Activated T-cell treated with anti-CD3 and anti-CD28 coated beads, Interleukin-2, amount 50 U/mL, for 72 hours (primary cell): ENCODE results near the gene GRM2. TPM values are rescaled to one million over a fixed set of nuclear protein-coding genes. Genes with fewer than 3 reads are reported as not detected.
A peak's percentile ranks its signal among the peaks of the same experiment; 100 is the strongest.
"Not testable (repeated sequence)": the region's sequence is repeated elsewhere in the genome, so short reads cannot be mapped to it uniquely, and the experiment has no call there.

Experiments used
- ATAC-seq, 2 donors: fragments of 150-1000 bp; cut with Tn5 transposase; replicated peaks in 1 of 2; 2 replicates each; pipeline ENCODE4 v1.10.0; 2021; ENCODE audit warnings: moderate library complexity in 2 of 2, mild to moderate bottlenecking in 1 of 2
- DNase-seq, 2 donors: peaks; one replicate each; pipeline ENCODE4 v3.0.0; 2021 to 2022; ENCODE audit warnings: mixed read lengths in 1 of 2
- H3K27ac Mint-ChIP-seq: one replicate; pipeline ENCODE4 v1.8.0; 2022; ENCODE audit warnings: mild to moderate bottlenecking, moderate library complexity, mixed read lengths
- H3K27me3 Mint-ChIP-seq: one replicate; pipeline ENCODE4 v1.8.0; 2022; ENCODE audit warnings: low read depth, mixed read lengths
- H3K36me3 Mint-ChIP-seq, 2 donors: one replicate each; pipeline ENCODE4 v1.8.0; 2022; ENCODE audit warnings: mixed read lengths in 2 of 2, mild to moderate bottlenecking in 1 of 2; ENCODE audit not compliant: insufficient read depth in 2 of 2
- H3K4me1 Mint-ChIP-seq: one replicate; pipeline ENCODE4 v1.8.0; 2022; ENCODE audit warnings: low read depth, mixed read lengths
- H3K4me3 Mint-ChIP-seq, 2 donors: one replicate each; pipeline ENCODE4 v1.8.0; 2022; ENCODE audit warnings: mild to moderate bottlenecking in 2 of 2, mixed read lengths in 2 of 2, moderate library complexity in 2 of 2
- H3K9me3 Mint-ChIP-seq, 2 donors: one replicate each; pipeline ENCODE4 v1.8.0; 2022; ENCODE audit warnings: mixed read lengths in 2 of 2
- total RNA-seq, 2 donors: library from RNA; stranded (reverse); gene quantifications; one replicate each; pipeline ENCODE4 v1.2.3, GENCODE V29; 2022

The GRM2 gene
- total RNA-seq, 2 donors from 2014 or later = 0.48 to 2.0 TPM

- H3K4me3 Mint-ChIP-seq = peak overlapping the region; percentile 18 to 61
Measured at GRCh38 chr3:51729042-51729633, 22.3 kb downstream of the GRM2 start.

DNA sequence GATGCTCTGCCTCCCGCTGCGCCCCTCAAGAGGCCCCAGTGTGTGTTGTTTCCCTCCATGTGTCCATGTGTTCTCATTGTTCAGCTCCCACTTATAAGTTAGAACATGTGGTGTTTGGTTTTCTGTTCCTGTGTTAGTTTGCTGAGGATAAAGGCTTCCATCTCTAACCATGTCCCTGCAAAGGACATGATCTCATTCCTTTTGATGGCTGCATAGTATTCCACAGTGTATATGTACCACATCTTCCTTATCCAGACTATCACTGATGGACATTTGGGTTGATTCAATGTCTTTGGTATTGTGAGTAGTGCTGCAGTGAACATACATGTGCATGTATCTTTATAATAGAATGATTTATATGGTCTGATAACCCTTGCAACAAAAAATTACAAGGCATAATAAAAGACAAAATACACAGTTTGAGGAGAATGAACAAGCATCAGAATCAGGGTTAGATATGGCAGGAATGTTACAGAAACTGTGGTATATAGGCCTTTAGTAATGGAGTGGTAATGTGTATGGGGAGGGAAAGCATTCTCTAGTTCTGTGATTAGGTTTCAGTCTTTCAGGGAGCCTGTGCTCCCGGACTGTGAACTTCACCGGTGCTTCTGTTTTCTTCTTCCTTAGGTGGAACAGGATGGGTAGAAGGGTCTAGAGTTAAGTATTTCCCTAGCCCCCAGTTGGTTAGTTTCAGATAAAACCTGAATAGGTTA lies 27.1 kb downstream of the GRM2 start:
- Mint-ChIP-seq H3K4me1 (peaks cover 33% of the 10 kb centered on the region), H3K27ac (no peak overlapping the region), H3K36me3 (peaks cover 0 to 2% of the 10 kb centered on the region in 2 donors), H3K27me3 (peaks cover 28% of the 10 kb centered on the region), H3K9me3 (peaks cover 0 to 3% of the 10 kb centered on the region in 2 donors), H3K4me3 (peak overlapping the region; percentile 44 to 73)
- ATAC-seq (peak; percentile 25 to 37), DNase-seq (no peak)

More at GRCh38 chr3:51729042-51729633, 22.3 kb downstream of the GRM2 start:
- DNase-seq (no peak), ATAC-seq (peak; percentile 73 to 79)
- peaks cover 0 to 3% of the 10 kb centered on the region in 2 donors for H3K9me3 Mint-ChIP-seq
- H3K36me3 Mint-ChIP-seq = peaks cover 0 to 2% of the 10 kb centered on the region in 2 donors
- H3K27me3 Mint-ChIP-seq = peaks cover 10% of the 10 kb centered on the region
- H3K4me1 Mint-ChIP-seq = peaks cover 40% of the 10 kb centered on the region
- peak overlapping the region; percentile 7 for H3K27ac Mint-ChIP-seq

- ATAC-seq (peak; percentile 64 to 75), DNase-seq (no peak)
- Mint-ChIP-seq H3K36me3 (peaks cover 0 to 2% of the 10 kb centered on the region in 2 donors), H3K9me3 (peaks cover 0 to 3% of the 10 kb centered on the region in 2 donors), H3K4me1 (peaks cover 28% of the 10 kb centered on the region), H3K27ac (no peak overlapping the region), H3K4me3 (peak overlapping the region; percentile 44 to 73), H3K27me3 (peaks cover 28% of the 10 kb centered on the region)
Measured at GRCh38 chr3:51734572-51734907, 27.7 kb downstream of the GRM2 start.

DNA sequence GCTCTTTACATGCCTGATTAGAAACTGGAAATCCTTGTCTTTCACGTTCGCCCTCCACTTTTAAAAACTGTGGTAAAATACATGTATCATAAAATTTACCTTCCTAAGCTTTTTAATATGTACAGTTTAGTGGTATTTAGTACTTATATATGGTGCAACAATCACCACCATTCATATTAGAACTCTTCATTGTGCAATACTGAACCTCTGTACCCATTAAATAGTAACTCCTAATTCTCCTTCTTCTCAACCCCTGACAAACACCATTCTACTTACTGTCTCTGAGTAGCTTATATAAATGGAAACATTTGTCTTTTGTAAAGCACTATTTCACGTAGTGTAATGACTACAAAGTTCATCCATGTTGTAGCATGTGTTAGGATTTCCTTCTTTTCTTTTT lies 28.2 kb downstream of the GRM2 start:
- peak overlapping the region; percentile 55 for H3K27ac Mint-ChIP-seq
- peaks cover 28% of the 10 kb centered on the region for H3K27me3 Mint-ChIP-seq
- peaks cover 0 to 2% of the 10 kb centered on the region in 2 donors for H3K36me3 Mint-ChIP-seq
- peak overlapping the region in 1 of 2 donors; percentile 73 for H3K4me3 Mint-ChIP-seq
- DNase-seq = no peak
- H3K9me3 Mint-ChIP-seq = peaks cover 0 to 3% of the 10 kb centered on the region in 2 donors
- ATAC-seq = no peak
- H3K4me1 Mint-ChIP-seq = peaks cover 23% of the 10 kb centered on the region

GRCh38 chr3:51735950-51736349 lies 29.1 kb downstream of the GRM2 start:
- DNase-seq = no peak
- ATAC-seq = no peak
- H3K9me3 Mint-ChIP-seq = peaks cover 0 to 3% of the 10 kb centered on the region in 2 donors
- peaks cover 15% of the 10 kb centered on the region for H3K4me1 Mint-ChIP-seq
- peaks cover 0 to 2% of the 10 kb centered on the region in 2 donors for H3K36me3 Mint-ChIP-seq
- no peak overlapping the region for H3K27ac Mint-ChIP-seq
- H3K4me3 Mint-ChIP-seq = no peak overlapping the region
- peaks cover 28% of the 10 kb centered on the region for H3K27me3 Mint-ChIP-seq

DNA sequence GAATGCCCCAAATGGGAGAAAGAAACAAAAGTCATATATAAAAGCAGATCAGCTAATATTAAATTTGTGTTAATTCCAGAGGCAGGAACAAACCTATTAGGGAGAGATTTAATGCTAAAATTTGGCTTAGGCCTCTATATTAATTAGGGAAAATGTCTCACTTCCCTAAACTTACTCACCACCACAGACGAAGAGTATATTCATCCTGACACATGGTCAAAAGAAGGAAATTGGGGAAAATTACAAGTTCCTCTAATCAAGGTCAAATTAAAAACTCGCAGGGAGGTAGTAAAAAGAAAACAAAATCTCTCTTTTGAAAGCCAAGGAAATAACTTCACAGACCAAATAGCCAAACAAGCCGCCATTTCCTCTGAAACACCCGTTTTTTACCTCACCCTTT lies 32.2 kb downstream of the GRM2 start:
- Mint-ChIP-seq H3K27me3 (peaks cover 18% of the 10 kb centered on the region), H3K36me3 (no peaks in the 10 kb centered on the region), H3K4me1 (peaks cover 20% of the 10 kb centered on the region), H3K27ac (no peak overlapping the region), H3K9me3 (no peaks in the 10 kb centered on the region), H3K4me3 (no peak overlapping the region)
- no peak for DNase-seq
- no peak for ATAC-seq

DNA sequence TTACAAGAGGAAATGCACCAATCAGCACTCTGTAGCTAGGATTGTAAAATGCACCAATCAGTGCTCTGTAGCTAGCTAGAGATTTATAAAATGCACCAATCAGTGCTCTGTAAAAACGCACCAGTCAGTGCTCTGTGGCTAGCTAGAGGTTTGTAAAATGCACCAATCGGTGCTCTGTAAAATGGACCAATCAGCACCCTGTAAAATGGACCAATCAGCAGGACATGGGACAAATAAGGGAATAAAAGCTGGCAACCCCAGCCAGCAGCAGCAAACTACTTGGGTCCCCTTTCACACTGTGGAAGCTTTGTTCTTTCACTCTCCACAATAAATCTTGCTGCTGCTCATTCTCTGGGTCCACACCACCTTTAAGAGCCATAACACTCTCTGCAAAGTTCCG lies 35.5 kb downstream of the GRM2 start:
- H3K36me3 Mint-ChIP-seq, H3K9me3 Mint-ChIP-seq, DNase-seq, H3K4me1 Mint-ChIP-seq, ATAC-seq, H3K27ac Mint-ChIP-seq: not testable (repeated sequence)
- Mint-ChIP-seq H3K27me3 (peaks cover 17% of the 10 kb centered on the region), H3K4me3 (peak overlapping the region in 1 of 2 donors; percentile 46)

DNA sequence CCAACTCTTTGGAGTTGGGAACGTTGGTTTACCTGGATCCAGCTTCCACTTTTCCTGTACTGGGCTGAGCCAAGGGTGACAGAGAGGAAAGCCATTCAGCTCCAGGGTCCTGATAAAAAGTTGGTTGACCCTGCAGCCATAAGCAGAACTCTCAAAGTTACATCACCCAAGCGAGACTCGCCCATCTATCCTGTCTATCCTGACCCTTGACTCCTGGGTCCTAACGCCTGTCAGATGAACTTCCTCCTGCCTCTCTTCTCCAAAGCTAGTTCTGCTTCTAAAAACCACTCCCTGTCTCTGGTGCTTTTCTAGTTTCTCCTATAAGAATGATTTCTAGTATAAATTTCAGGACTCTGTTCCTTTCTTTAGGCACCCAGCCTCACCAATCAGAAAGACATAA lies 36.1 kb downstream of the GRM2 start:
- ATAC-seq, H3K36me3 Mint-ChIP-seq, H3K4me1 Mint-ChIP-seq, H3K27ac Mint-ChIP-seq, H3K9me3 Mint-ChIP-seq, DNase-seq: not testable (repeated sequence)
- Mint-ChIP-seq H3K27me3 (peaks cover 10% of the 10 kb centered on the region), H3K4me3 (peak overlapping the region; percentile 37 to 46)

DNA sequence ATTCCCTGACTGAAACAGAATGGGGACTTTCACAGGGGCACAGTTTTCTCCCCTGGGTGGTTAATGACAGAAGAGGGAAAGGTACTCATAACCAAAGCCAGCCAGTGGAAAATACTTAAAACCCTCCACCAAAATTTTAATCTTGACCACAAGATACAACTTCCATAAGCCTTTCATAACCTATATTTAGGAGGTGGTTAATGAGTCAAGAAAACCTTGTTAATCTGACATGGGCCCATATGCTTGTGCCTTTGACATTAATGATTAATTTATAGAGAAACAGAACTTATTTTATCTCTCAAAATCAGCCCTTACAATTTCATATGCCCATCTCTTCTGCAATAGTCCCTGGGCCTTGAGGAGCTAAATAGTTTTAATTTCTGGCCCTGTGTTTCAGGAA lies 41.0 kb downstream of the GRM2 start:
- no peak overlapping the region for H3K4me3 Mint-ChIP-seq
- ATAC-seq = no peak
- H3K27ac Mint-ChIP-seq = no peak overlapping the region
- no peak for DNase-seq
- H3K9me3 Mint-ChIP-seq = no peaks in the 10 kb centered on the region
- no peaks in the 10 kb centered on the region for H3K36me3 Mint-ChIP-seq
- no peaks in the 10 kb centered on the region for H3K27me3 Mint-ChIP-seq
- peaks cover 7% of the 10 kb centered on the region for H3K4me1 Mint-ChIP-seq

DNA sequence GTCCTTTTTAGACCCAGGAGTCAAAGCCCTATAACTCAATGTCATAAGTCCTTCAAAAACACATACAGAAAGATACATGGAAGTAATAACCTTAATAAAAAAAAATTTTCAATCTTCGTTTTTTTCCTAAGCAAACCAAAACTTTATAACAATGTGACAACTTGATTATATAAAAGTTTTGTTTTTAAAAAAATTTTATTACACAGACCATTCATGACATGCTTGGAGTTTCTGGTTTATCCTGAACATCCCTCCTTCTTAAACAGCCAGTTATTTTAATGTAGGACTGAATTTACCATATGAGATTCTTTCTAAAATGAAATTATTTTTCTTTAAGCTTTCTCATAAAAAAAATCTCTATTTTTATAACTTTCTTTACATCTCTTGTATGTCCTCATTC lies 41.5 kb downstream of the GRM2 start:
- DNase-seq (no peak), ATAC-seq (no peak)
- peaks cover 2% of the 10 kb centered on the region for H3K4me1 Mint-ChIP-seq
- no peaks in the 10 kb centered on the region for H3K9me3 Mint-ChIP-seq
- H3K36me3 Mint-ChIP-seq = no peaks in the 10 kb centered on the region
- H3K27ac Mint-ChIP-seq = no peak overlapping the region
- H3K27me3 Mint-ChIP-seq = no peaks in the 10 kb centered on the region
- H3K4me3 Mint-ChIP-seq = no peak overlapping the region

- peaks cover 0 to 3% of the 10 kb centered on the region in 2 donors for H3K36me3 Mint-ChIP-seq
- peaks cover 0 to 2% of the 10 kb centered on the region in 2 donors for H3K9me3 Mint-ChIP-seq
- no peak overlapping the region for H3K4me3 Mint-ChIP-seq
- H3K4me1 Mint-ChIP-seq = no peaks in the 10 kb centered on the region
- ATAC-seq = no peak
- H3K27me3 Mint-ChIP-seq = no peaks in the 10 kb centered on the region
- no peak overlapping the region for H3K27ac Mint-ChIP-seq
- no peak for DNase-seq
Measured at GRCh38 chr3:51750878-51751277, 44.0 kb downstream of the GRM2 start.

GRCh38 chr3:51751287-51751686 lies 44.4 kb downstream of the GRM2 start:
- H3K9me3 Mint-ChIP-seq = peaks cover 0 to 5% of the 10 kb centered on the region in 2 donors
- H3K36me3 Mint-ChIP-seq = peaks cover 0 to 5% of the 10 kb centered on the region in 2 donors
- no peaks in the 10 kb centered on the region for H3K27me3 Mint-ChIP-seq
- no peak overlapping the region for H3K27ac Mint-ChIP-seq
- no peaks in the 10 kb centered on the region for H3K4me1 Mint-ChIP-seq
- H3K4me3 Mint-ChIP-seq = no peak overlapping the region
- DNase-seq (no peak), ATAC-seq (peak; percentile 58 to 66)

DNA sequence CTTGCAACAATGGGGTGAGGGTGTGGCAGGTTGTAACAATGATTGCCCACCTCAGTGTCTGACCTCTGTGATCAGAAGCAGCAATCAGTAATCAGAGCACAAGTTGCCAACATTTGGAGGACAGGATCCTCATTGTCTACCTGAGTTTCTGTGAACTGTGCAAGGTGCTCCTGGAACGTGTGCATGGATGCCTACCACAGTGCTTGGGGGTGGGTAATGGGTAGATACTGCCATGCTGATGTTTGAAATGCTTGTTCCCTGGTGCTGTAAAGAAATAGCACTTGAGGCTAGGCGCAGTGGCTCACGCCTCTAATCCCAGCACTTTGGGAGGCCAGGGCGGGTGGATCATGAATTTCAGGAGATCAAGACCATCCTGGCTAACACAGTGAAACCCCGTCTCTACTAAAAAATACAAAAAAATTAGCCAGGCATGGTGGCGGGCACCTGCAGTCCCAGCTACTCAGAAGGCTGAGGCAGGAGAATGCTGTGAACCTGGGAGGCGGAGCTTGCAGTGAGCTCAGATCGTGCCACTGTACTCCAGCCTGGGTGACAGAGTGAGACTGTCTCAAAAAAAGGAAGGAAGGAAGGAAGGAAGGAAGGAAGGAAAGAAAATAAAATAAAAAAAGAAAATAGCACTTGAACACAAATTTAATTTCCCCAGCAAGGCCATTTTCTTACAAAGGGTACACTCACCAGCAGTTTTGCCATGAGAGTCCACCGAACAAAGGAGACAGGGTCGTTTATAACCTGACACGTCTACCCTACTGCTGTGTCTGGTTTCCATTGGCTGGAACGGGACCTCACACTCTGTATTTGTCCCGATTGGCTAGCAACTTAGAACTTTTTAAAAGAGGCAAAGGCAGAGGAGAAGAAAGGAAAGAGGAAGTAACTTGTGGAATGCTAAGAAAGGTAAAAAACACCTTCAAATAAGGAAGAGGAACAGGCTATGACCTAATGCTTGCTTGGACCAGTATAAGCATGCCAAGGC lies 47.2 kb downstream of the GRM2 start:
- ATAC-seq, DNase-seq, H3K36me3 Mint-ChIP-seq, H3K4me3 Mint-ChIP-seq, H3K27ac Mint-ChIP-seq, H3K4me1 Mint-ChIP-seq, H3K27me3 Mint-ChIP-seq: not testable (repeated sequence)
- H3K9me3 Mint-ChIP-seq = peaks cover 0 to 12% of the 10 kb centered on the region in 2 donors
